A673 (cell line): ENCODE data around the gene AGAP1.

Source experiments
- EZH2 ChIP-seq: fragments of 200-600 bp; sonication (generic); IDR thresholded peaks from 2 replicates; pipeline ENCODE4 v1.6.1; 2017; ENCODE audit warnings: borderline replicate concordance, low read depth, mild to moderate bottlenecking, mixed read lengths, antibody characterized with exemption, low read length; ENCODE audit not compliant: poor library complexity, severe bottlenecking
- TF ChIP-seq, protein P1 (sequence below): fragments of 300-800, 200-600 bp; sonication (generic); conservative IDR thresholded peaks from 2 replicates; pipeline ENCODE4 v1.5.1; 2017; ENCODE audit warnings: low read depth, mild to moderate bottlenecking, antibody characterized with exemption, low read length, moderate library complexity, mixed read lengths

DNA sequence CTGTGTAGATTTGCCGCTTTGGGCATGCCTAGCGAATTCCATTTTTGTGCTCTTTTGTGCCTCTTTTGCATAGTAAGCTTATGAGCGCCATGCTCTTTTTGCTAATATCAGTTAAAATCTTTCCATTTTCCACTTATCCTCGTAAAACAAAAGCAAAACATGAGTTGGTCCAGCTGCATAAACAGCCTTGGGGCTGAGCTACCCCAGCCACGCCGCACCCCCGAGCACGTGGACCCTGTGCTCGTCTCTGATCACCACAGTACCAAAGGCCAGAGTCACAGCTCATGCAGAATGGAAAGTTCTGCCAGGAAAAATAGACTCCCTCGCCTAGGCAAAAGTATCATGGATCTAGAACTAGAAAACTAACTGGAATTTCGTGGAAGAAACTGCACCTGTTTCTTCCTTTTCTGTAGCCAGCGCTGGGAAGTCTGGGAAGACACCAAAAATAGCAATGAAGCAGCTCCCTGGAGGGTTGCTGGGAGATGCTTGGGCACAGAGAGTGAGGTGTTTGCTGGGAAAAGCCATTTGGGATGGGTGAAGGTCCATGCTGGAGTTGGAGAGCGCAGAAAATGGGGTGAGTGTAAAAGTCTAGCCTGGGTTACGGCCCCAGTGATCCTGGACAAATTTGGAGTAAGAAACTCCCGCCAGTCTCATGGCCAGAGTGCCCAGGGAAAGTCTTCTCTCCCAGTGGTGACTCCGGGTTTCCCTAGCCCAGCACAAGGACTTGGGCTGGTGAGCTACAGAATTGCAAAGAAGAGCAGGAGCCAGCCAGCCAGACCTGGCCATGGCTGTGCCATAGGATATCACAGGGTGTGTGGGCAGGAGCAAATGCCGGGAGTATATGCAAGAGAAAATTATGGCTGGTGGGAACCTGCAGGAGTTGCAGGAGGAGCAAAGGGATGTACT lies 456.0 kb downstream of the AGAP1 start:
- no peak for TF ChIP-seq EZH2
- TF ChIP-seq, protein P1, sequence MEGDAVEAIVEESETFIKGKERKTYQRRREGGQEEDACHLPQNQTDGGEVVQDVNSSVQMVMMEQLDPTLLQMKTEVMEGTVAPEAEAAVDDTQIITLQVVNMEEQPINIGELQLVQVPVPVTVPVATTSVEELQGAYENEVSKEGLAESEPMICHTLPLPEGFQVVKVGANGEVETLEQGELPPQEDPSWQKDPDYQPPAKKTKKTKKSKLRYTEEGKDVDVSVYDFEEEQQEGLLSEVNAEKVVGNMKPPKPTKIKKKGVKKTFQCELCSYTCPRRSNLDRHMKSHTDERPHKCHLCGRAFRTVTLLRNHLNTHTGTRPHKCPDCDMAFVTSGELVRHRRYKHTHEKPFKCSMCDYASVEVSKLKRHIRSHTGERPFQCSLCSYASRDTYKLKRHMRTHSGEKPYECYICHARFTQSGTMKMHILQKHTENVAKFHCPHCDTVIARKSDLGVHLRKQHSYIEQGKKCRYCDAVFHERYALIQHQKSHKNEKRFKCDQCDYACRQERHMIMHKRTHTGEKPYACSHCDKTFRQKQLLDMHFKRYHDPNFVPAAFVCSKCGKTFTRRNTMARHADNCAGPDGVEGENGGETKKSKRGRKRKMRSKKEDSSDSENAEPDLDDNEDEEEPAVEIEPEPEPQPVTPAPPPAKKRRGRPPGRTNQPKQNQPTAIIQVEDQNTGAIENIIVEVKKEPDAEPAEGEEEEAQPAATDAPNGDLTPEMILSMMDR = no peak
